K562 (cell line): ENCODE data around the gene ZFPM1. TPM values are rescaled to one million over a fixed set of nuclear protein-coding genes. Genes with fewer than 3 reads are reported as not detected.

Experiments
- FOXM1 ChIP-seq, 2 experiments: fragments of 450-650 bp in 1 of 2; sonication (generic) in 1 of 2; formaldehyde crosslinking in 1 of 2; IDR thresholded peaks; 2 replicates each; pipeline versions ENCODE4 v1.6.1 to v1.9.0; 2017 to 2022; ENCODE audit warnings: low read depth in 2 of 2, mild to moderate bottlenecking in 2 of 2, missing genetic modification reagents in 1 of 2, moderate library complexity in 1 of 2
- GTF2F1 ChIP-seq: IDR thresholded peaks from 2 replicates; pipeline ENCODE4 v1.6.1; 2011; ENCODE audit warnings: low read depth, low read length, improper control_type of control experiment
- IRF2 ChIP-seq: sonication (generic); formaldehyde crosslinking; IDR thresholded peaks from 2 replicates; pipeline ENCODE4 v1.8.1; 2022; ENCODE audit warnings: mild to moderate bottlenecking, missing genetic modification reagents
- KAT7 ChIP-seq: sonication (generic); formaldehyde crosslinking; IDR thresholded peaks from 2 replicates; pipeline ENCODE4 v1.8.0; 2022; ENCODE audit warnings: missing genetic modification reagents, mild to moderate bottlenecking, borderline replicate concordance
- KDM2B ChIP-seq: fragments of 250-450 bp; sonication (Bioruptor Pico); IDR thresholded peaks from 2 replicates; pipeline ENCODE4 v1.8.0; 2021; ENCODE audit warnings: mild to moderate bottlenecking, moderate library complexity
- MBD2 ChIP-seq: sonication (generic); IDR thresholded peaks from 2 replicates; pipeline ENCODE4 v1.6.1; 2016; ENCODE audit warnings: low read depth, borderline replicate concordance
- MECOM ChIP-seq: fragments of 250-450 bp; sonication (Bioruptor Pico); IDR thresholded peaks from 2 replicates; pipeline ENCODE4 v1.8.0; 2022; ENCODE audit warnings: inconsistent platforms
- MXI1 ChIP-seq: IDR thresholded peaks from 2 replicates; pipeline ENCODE4 v1.6.1; 2011; ENCODE audit warnings: low read depth, mild to moderate bottlenecking, improper control_type of control experiment, low read length
- NCOA1 ChIP-seq: fragments of 450-650 bp; IDR thresholded peaks from 2 replicates; pipeline ENCODE4 v1.6.1; 2016; ENCODE audit warnings: low read depth
- NEUROD1 ChIP-seq: fragments of 150-350 bp; IDR thresholded peaks from 2 replicates; pipeline ENCODE4 v1.6.1; 2014; ENCODE audit warnings: borderline replicate concordance, low read length, low read depth; ENCODE audit not compliant: partially characterized antibody
- PTBP1 ChIP-seq: fragments of 200-400 bp; formaldehyde crosslinking; IDR thresholded peaks from 2 replicates; pipeline ENCODE4 v1.6.1; 2017; ENCODE audit warnings: low read depth, low read length
- RB1 ChIP-seq: fragments of 450-650 bp; IDR thresholded peaks from 2 replicates; pipeline ENCODE4 v1.6.1; 2017; ENCODE audit warnings: low read depth, mild to moderate bottlenecking
- SAFB ChIP-seq: fragments of 200-400 bp; formaldehyde crosslinking; IDR thresholded peaks from 2 replicates; pipeline ENCODE4 v1.6.1; 2017; ENCODE audit warnings: low read depth, low read length, borderline replicate concordance
- SRF ChIP-seq, 2 experiments: fragments of 250-450, 450-650 bp in 1 of 2; sonication (Bioruptor Pico) in 1 of 2; sonication (generic) in 1 of 2; formaldehyde crosslinking; IDR thresholded peaks; 2 replicates each; pipeline versions ENCODE4 v1.5.0 to v1.5.1; 2020 to 2022; ENCODE audit warnings: mild to moderate bottlenecking in 1 of 2, missing genetic modification reagents in 1 of 2
- STAT5B ChIP-seq: fragments of 250-450 bp; sonication (Bioruptor Pico); IDR thresholded peaks from 2 replicates; pipeline ENCODE4 v1.8.0; 2021; ENCODE audit warnings: mild to moderate bottlenecking, inconsistent platforms
- TCF3 ChIP-seq: sonication (generic); formaldehyde crosslinking; IDR thresholded peaks from 2 replicates; pipeline ENCODE4 v1.4.0; 2020; ENCODE audit warnings: mild to moderate bottlenecking, missing genetic modification reagents
- ZBTB17 ChIP-seq: fragments of 450-650 bp; formaldehyde crosslinking; IDR thresholded peaks from 2 replicates; pipeline ENCODE4 v1.4.0; 2020; ENCODE audit warnings: mild to moderate bottlenecking
- ZNF347 ChIP-seq: fragments of 450-650 bp; formaldehyde crosslinking; IDR thresholded peaks from 2 replicates; pipeline ENCODE4 v1.4.0; 2020; ENCODE audit warnings: low read depth, mild to moderate bottlenecking, moderate library complexity
- ZNF76 ChIP-seq: fragments of 250-450 bp; sonication (Bioruptor Pico); IDR thresholded peaks from 2 replicates; pipeline ENCODE4 v1.4.0; 2020; ENCODE audit warnings: mild to moderate bottlenecking, moderate library complexity, borderline replicate concordance
- polyA plus RNA-seq, 8 experiments: library from polyadenylated mRNA; depleted of rRNA in 4 of 8; stranded (reverse) in 5 of 8; unstranded in 3 of 8; fragments of >200 nt; fragmentation: Nextera tagmentation in 2 of 8; fragmentation: Illumina TruSeq in 1 of 8; extraction: Ambion mirVana in 2 of 8; extraction: Trizol in 1 of 8; gene quantifications; 2 replicates each; pipeline versions ENCODE4 v1.2.1 to v1.2.3, GENCODE V29; 2011 to 2014; ENCODE audit warnings: inconsistent platforms in 1 of 8, missing spikeins in 1 of 8
- total RNA-seq, 7 experiments: library from RNA; depleted of rRNA in 6 of 7; stranded (reverse); fragments of >200 nt in 6 of 7; fragmentation: Illumina TruSeq in 2 of 7; extraction: Trizol in 2 of 7; gene quantifications; 2 replicates each; pipeline versions ENCODE4 v1.2.1 to v1.2.3, GENCODE V29; 2011 to 2021; ENCODE audit warnings: low replicate concordance in 1 of 7
- TF ChIP-seq, protein P1 (sequence below): sonication (generic); formaldehyde crosslinking; IDR thresholded peaks from 2 replicates; pipeline ENCODE4 v1.8.1; 2023; ENCODE audit warnings: mild to moderate bottlenecking, missing genetic modification reagents
- TF ChIP-seq, protein P2 (sequence below), 2 experiments: fragments of 450-650 bp in 1 of 2; sonication (generic) in 1 of 2; formaldehyde crosslinking in 1 of 2; IDR thresholded peaks in 1 of 2; conservative IDR thresholded peaks in 1 of 2; 2 replicates each; pipeline versions ENCODE4 v1.6.1 to v1.8.1; 2016 to 2023; ENCODE audit warnings: mild to moderate bottlenecking in 2 of 2, moderate library complexity in 2 of 2, inconsistent platforms in 1 of 2, missing genetic modification reagents in 1 of 2
- TF ChIP-seq, protein P3 (sequence below): sonication (generic); formaldehyde crosslinking; IDR thresholded peaks from 2 replicates; pipeline ENCODE4 v1.8.0; 2022; ENCODE audit warnings: mild to moderate bottlenecking, missing genetic modification reagents
- TF ChIP-seq, protein P4 (sequence below): sonication (generic); formaldehyde crosslinking; IDR thresholded peaks from 2 replicates; pipeline ENCODE4 v1.8.0; 2023; ENCODE audit warnings: mild to moderate bottlenecking, missing genetic modification reagents

ZFPM1 gene
- total and polyA plus RNA-seq, 9 of the 15 experiments (the other 6 are each of a cell fraction or from before 2014, with no cell fraction given), result 0.03 to 35.9 (median 1.4) TPM

DNA sequence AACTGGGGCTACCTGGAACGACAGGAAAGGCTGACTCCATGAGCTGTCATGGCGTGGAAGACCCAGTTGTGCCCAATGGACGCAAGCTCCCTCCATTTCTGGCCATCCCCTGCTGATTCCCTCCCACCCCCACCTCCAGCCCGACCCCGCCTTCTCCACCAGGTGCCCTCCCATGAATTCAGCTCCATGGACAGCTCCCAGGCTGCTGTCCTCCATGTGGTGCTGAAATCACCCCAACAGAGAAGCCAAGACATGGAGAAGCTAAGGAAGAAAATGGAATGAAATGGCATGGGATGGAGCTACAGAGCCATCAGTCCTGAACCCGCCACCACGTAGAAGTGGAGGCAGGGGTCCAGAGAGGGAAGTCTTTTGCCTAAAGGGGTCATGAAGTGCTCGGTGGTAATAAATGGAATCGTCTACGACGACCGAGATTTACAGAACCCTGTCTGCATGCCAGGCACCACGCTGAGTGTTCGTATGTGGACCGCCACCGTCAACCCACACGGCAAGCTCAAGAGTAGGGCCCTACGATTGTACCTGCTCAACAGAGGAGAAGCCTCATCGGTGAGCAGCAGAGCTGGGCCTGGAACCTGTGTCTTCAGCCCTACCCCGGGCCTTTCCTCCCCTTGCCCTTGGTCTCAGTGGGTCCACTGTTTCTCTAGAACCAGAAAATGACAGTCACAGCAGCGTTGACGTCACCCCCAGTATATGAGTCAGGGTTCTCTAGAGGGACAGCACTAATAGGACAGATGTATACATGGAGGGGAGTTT is 107.8 kb downstream of the ZFPM1 start (continued):
- TF ChIP-seq, protein P1, sequence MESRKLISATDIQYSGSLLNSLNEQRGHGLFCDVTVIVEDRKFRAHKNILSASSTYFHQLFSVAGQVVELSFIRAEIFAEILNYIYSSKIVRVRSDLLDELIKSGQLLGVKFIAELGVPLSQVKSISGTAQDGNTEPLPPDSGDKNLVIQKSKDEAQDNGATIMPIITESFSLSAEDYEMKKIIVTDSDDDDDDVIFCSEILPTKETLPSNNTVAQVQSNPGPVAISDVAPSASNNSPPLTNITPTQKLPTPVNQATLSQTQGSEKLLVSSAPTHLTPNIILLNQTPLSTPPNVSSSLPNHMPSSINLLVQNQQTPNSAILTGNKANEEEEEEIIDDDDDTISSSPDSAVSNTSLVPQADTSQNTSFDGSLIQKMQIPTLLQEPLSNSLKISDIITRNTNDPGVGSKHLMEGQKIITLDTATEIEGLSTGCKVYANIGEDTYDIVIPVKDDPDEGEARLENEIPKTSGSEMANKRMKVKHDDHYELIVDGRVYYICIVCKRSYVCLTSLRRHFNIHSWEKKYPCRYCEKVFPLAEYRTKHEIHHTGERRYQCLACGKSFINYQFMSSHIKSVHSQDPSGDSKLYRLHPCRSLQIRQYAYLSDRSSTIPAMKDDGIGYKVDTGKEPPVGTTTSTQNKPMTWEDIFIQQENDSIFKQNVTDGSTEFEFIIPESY (CRISPR knock-in tag), result peak; percentile 89
- TF ChIP-seq KDM2B (CRISPR knock-in tag) (no peak), RB1 (no peak), PTBP1 (no peak), ZBTB17 (no peak), MXI1 (peak; percentile 74; the same call in 1 of the 2 replicates), FOXM1 (IDR thresholded peaks at IDR 0.05; ENCODE audit: low read depth) (no peak), FOXM1 (CRISPR knock-in tag; IDR thresholded peaks at IDR 0.05; ENCODE audit: low read depth) (peak; percentile 98), SAFB (no peak), MECOM (CRISPR knock-in tag) (peak; percentile 28; the same call in 1 of the 2 replicates), TCF3 (CRISPR knock-in tag) (peak; percentile 47; the same call in 1 of the 2 replicates), NEUROD1 (peak; percentile 21), ZNF347 (no peak), MBD2 (no peak), STAT5B (CRISPR knock-in tag) (no peak), GTF2F1 (no peak), SRF (CRISPR knock-in tag; IDR thresholded peaks at IDR 0.05) (peak in 1 of 2 experiments; percentile 96; a peak in 2 of 4 replicates), KAT7 (CRISPR knock-in tag) (peak; percentile 92; the same call in 1 of the 2 replicates), ZNF76 (CRISPR knock-in tag) (no peak), NCOA1 (peak; percentile 100), IRF2 (CRISPR knock-in tag) (peak; percentile 98)
- TF ChIP-seq, protein P2, sequence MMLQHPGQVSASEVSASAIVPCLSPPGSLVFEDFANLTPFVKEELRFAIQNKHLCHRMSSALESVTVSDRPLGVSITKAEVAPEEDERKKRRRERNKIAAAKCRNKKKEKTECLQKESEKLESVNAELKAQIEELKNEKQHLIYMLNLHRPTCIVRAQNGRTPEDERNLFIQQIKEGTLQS (IDR thresholded peaks at IDR 0.05), result peak; percentile 87
- TF ChIP-seq, protein P2 (CRISPR knock-in tag; conservative IDR thresholded peaks at IDR 0.05), result peak; percentile 77; the same call in 1 of the 2 replicates
- TF ChIP-seq, protein P3, sequence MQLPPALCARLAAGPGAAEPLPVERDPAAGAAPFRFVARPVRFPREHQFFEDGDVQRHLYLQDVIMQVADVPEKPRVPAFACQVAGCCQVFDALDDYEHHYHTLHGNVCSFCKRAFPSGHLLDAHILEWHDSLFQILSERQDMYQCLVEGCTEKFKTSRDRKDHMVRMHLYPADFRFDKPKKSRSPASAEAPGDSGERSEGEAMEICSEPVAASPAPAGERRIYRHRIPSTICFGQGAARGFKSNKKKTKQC (CRISPR knock-in tag), result peak; percentile 100
- TF ChIP-seq, protein P4, sequence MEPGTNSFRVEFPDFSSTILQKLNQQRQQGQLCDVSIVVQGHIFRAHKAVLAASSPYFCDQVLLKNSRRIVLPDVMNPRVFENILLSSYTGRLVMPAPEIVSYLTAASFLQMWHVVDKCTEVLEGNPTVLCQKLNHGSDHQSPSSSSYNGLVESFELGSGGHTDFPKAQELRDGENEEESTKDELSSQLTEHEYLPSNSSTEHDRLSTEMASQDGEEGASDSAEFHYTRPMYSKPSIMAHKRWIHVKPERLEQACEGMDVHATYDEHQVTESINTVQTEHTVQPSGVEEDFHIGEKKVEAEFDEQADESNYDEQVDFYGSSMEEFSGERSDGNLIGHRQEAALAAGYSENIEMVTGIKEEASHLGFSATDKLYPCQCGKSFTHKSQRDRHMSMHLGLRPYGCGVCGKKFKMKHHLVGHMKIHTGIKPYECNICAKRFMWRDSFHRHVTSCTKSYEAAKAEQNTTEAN, result peak; percentile 97
